CD4-positive, alpha-beta T cell treated with Interleukin-4 for 4 hours (primary cell): ENCODE measurements around the gene EFEMP2.

Source experiments
- DNase-seq: peaks from one replicate; pipeline ENCODE4 v3.0.0-alpha.2; 2020

The EFEMP2 gene

GRCh38 chr11:65817835-65818680, 54.5 kb downstream of the EFEMP2 start:
- peak; percentile 82 for DNase-seq

GRCh38 chr11:65817312-65817834, 55.2 kb downstream of the EFEMP2 start:
- no peak for DNase-seq

GRCh38 chr11:65816696-65817095, 55.9 kb downstream of the EFEMP2 start:
- no peak for DNase-seq
